NCI-H2029 treated with DMSO at 0.1 percent for 48 hours (cell line): ENCODE measurements around the gene HDGFL3.
"Not testable (repeated sequence)": the region's sequence is repeated elsewhere in the genome, so short reads cannot be mapped to it uniquely, and the experiment has no call there.

ENCODE experiments used
- DNase-seq: peaks from one replicate; lab custom pipeline; 2025; lab: John Stamatoyannopoulos, UW

Gene HDGFL3

DNA sequence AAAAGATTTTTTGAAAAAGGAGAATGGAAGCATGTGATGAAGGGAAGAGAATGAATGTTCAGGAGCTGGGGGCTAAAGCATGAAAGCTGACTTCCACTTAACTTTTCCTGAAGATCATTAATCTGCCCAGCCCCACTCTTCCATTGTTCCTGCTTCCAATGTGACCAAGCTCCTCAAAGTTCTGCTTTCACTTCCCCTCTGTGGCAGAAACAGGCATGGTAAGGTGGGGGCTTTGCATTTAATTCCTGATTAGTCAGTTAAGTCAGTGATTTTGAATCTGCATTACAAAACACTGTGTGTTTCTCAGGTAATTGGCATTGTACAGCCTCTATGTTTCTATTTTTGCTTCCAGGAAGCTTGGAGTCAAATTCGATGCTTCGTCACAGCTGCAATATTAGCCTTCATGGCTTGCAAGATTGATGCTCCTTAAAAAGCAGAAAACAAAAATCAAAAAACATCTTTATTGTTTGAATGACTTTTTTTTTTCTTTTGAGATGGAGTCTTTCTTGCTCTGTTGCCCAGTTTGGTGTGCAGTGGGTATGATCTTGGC, 107.5 kb downstream of the HDGFL3 start:
- DNase-seq = no peak

DNA sequence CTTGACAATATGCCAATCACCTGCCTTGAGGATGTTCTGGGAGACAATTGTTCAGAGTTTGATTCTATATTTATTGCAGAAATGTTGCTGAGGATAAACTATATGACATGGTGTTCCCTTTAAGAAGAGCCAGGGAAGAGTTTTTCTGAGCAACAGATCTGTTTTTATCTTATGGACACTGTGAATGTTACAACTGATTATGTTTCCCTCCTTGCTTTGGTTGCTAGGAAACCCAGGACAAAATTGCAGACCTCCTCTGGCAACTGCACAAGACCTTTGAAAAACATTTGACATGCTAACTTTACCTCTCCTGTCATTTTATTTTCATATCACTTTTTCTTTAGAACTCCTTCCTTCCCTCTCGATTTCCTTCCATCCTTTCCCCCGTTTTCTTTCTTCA, 108.3 kb downstream of the HDGFL3 start:
- DNase-seq = no peak

DNA sequence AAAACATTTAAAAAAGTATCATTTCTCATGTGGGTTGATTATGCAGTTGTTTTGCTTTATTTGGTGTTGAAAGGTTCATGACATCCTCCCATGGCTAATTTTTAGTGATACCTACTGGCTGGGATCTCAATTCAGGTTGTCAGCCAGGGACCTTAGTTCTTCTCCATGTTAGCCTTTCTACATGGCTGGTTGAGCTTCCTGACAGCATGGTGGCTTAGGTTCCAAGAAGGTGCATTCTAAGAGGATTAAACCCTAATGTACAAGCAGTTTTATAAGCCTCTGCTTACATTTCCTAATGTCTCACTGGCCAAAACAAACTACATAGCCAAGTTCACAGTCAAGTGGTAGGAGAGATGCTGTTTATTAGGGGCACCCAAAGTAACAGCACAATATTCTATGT, 109.5 kb downstream of the HDGFL3 start:
- DNase-seq = no peak

DNA sequence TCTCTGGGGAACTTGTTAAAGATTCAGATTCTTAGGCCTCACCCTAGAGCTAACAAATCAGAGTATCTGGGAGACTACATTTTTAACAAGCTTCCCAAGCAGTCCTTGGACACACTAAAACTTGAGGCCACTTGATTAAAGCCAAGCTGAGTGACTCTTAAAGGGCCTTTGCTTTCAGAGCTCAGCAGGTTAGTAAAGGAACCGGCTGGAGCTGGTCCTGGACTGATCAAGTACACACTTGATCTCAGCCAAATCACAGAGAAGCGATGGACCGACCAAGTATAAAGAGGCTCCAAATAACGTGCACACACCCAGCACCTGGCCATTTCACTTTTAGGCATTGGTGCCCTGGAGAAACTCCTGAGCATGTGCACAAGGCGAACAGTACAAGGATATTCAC, 113.0 kb downstream of the HDGFL3 start:
- DNase-seq = no peak

DNA sequence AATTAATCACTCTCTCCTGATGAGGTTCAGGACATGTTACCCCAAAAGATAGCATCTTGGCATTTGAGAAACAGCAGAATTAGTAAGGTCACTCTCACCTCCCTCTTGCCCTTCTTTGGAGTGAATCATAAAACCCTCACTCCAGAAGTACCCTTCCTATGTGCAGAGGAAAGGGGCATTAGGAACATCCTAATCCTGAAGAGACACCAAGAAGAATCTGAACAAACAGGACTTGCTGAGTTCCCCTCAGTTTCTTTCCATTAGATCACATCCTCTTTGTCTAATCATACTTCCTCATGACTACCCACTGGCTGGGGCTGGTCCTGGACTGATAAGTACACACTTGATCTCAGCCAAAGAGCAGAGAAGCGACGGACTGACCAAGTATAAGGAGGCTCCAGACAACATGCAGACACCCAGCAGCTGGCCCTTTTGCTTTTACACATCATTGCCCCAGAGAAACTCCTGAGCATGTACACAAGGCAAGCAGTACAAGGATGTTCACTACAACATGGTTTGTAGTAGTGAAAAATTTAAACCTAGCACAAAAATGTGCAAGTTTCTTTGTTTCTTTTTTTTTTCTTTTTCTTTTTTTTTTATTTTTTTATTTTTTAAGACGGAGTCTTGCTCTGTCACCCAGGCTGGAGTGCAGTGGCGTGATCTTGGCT, 115.2 kb downstream of the HDGFL3 start:
- no peak for DNase-seq

DNA sequence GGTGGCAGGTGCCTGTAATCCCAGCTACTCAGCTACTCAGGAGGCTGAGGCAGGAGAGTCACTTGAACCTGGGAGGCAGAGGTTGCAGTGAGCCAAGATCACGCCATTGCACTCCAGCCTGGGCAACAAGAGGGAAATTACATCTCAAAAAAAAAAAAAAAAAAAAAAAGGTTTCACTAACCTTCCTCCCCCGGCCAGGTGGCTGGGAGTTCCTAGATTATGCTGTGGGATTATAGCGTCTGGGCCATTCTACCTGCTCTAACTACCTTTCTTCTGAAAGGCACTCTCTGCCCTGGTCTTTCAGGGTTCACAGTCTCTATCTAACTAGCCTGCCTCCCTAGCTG, 115.7 kb downstream of the HDGFL3 start:
- not testable (repeated sequence) for DNase-seq

DNA sequence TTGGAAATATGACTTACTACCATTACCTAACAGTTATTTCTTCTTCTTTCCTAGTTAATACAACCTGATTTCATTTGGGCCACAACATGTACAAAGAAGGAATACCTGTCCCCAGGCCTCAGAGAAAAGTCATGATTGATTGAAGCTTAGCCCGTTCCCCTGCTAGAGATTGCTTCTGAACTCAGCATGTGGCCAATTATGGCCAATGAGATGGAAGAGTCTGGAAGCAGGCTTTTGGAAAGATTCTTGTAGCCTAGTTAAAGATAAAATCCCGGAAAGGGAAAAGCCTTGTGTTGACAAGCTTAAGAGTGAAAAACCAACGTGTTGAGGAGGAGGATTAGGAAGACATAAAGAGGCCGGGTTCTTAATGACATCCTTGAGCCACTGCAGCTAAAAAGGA, 117.2 kb downstream of the HDGFL3 start:
- no peak for DNase-seq

DNA sequence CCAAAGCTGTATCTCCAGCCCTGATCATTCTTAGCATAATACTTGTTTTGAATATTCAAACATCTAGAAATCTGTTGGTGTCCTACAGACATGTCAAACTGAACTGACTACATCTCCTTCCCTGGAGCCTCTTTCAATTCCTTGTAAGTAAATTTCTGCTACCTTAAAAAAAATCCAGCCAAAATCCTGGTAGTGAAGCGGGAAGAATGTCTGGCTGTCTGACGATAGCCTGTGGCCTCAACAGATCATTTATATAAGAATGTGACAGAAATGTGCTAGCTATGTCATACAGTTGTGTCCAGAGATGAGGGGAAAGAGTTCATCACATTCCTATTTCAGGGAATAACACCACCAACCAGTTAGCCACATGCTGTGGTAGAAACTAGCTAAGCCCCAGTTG, 118.7 kb downstream of the HDGFL3 start:
- DNase-seq = no peak

DNA sequence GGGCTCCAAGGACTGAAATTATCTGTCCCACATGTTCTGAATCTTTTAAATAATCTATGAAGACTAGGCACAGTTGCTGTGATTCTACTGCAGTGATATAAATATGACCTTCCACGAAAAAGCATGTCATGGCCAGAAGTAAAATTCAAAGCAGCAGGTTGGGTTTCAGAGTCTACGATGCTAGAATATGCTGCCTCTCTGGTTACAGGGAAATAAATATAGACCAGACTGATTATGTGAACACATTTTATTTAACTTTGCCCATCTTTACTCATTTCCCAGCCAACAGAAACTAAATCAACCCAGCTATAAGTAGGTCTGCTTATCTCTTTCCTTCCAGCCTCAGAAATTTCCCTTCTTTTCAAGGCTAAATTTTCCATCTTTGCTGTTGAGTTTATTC, 120.0 kb downstream of the HDGFL3 start:
- DNase-seq = no peak

DNA sequence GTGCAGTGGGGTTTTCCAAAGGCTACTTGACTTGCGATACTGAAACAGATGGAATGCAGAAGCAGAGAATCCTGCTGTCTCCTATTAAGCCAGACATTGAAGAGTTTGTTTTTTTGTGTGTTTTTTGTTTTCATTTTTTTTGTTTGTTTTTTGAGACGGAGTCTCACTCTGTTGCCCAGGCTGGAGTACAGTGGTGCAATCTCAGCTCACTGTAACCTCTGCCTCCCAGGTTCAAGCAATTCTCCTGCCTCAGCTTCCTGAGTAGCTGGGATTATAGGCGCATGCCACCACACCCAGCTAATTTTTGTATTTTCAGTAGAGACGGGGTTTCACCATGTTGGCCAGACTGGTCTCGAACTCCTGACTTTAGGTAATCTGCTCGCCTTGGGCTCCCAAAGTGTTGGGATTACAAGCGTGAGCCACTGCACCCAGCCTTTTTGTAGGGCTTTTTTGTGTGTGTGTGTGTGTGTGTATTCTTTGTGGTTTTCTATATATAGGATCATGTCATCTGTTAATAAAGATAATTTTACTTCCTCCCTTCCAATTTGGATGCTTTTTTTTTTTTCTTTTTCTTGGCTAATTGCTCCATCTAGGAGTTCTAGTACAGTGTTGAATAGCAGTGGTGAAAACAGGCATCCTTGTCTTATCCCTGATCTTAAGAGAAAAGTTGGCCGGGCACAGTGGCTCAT, 121.6 kb downstream of the HDGFL3 start:
- not testable (repeated sequence) for DNase-seq

DNA sequence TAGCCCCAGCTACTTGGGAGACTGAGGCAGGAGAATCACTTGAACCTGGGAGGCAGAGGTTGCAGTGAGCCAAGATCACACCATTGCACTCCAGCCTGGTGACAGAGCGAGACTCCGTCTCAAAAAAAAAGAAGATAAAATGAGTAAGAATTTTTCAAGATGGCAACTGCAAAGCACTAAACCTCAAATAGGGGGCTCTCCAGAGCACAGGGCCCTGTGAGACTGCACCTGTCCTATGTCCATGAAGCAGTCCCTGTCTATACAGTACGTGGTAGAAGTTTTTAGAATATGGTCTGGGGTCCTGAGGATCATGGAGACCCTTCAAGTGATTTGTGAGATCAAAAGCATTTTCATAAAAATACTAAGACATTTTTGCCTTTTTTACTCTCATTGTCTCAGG, 122.2 kb downstream of the HDGFL3 start:
- DNase-seq = not testable (repeated sequence)

DNA sequence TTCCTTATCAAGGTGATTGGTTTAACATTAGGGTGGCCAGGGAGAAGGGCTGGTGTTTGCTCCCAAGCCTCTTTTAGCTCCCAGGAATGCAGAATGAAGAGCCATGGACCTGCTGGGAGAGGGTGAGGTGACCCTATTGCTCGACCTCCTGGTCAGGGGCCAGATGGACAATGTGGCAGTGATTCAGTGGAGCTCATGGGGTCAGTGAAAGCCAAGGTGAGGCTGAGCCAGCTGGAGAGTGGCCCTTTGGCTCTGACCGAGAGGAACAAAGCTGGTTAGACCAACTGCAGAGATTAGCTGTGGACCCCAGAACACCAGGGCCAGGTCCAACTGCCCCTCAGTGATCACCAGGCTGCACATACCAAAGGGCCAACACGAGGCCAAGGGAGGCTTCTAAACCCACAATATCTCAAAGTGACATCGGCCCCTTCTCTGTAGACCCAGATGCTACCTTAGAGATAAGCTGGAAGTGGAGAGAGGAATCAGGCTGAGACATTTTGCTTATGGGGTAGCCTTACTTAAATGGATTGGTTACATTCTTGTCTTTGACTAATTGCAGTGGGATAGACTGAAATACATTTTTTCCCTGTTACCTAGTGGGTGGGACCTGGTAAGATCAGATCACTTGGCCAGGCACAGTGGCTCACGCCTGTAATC, 124.8 kb downstream of the HDGFL3 start:
- DNase-seq = no peak

DNA sequence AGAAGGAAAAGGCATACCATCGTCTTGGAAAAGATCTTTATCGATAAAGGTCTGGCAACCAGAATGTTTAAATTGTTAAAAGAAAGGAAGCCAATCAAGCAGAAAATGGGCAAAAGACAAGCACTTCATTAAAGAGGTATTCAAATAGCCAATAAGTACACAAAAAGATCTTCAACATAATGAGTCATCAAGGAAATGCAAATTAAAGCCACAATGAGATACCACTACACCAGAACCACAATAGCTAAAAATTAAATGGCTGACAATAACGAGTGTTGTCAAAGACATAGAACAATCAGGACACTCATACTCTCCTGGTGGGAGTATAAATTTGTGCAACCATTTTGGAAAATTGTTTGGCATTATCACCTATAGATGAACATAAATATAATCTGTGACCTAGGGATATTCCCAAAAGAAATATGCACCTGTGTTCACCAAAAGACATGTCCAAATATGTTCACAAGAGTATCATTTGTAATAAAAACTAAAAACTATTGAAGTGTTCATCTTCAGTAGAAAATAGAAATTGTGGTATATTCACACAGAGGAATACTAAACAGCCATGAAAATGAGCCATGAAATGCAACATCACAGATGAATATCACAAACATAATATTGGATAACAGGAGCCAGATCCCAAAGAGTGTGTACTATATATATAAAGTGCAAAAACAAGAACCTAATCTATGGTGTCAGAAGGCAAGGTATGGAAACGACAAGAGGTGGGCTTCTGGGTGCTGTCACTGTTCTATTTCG, 126.2 kb downstream of the HDGFL3 start:
- DNase-seq = no peak

DNA sequence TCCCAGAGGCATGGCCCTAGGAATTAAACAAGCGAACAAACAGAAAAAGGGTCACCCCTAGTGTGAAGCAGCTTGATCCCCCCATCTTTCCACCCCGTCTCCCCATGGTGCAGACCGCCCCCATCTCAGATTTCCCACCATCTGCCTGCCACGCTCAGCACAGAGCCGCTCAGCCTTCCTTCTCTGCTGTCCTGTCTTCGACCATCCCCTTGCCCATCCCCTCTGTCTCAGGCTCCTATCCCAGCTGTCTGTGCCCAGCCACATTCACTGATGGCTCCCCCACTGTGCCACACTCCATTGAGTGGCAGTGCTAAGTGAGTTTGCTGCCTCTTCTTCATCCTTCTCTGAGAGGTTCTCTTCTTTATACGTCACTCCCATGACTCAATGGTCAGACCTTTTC, 128.9 kb downstream of the HDGFL3 start:
- DNase-seq = no peak
